Measurements from ENCODE around the gene RPL41. TPM values are rescaled to one million over a fixed set of nuclear protein-coding genes. Genes with fewer than 3 reads are reported as not detected.
A peak's percentile ranks its signal among the peaks of the same experiment; 100 is the strongest.

Gene RPL41
- total and polyA plus RNA-seq, 10 of the 15 experiments (the other 5 are each of a cell fraction or from before 2014, with no cell fraction given): 4,144 to 19,112 (median 8,004) TPM

GRCh38 chr12:56163533-56164344 lies 47.3 kb downstream of the RPL41 start:
- intact Hi-C loops (cut with micrococcal nuclease; ENCODE audit: unreplicated experiment) (no loop called here), in situ Hi-C loops (cut with MboI) (no loop called here)
- TF ChIP-seq POLR2AphosphoS5 (IDR thresholded peaks at IDR 0.05; ENCODE audit: low read length) (peak; percentile 69), PBX3 (IDR thresholded peaks at IDR 0.05; ENCODE audit: insufficient replicate concordance, low read depth, low read length) (peak; percentile 7), HDAC6 (IDR thresholded peaks at IDR 0.05; ENCODE audit: unreplicated experiment) (no peak), POLR2A (IDR thresholded peaks at IDR 0.05; ENCODE audit: low read depth, low read length) (peak; percentile 64), FOXM1 (IDR thresholded peaks at IDR 0.05; ENCODE audit: low read depth, low read length) (0 out of 2 replicates have a peak, but pooled peaks have one; percentile 11)
- RAD21 ChIA-PET (ENCODE audit: unreplicated experiment): interaction anchor here (1.2 to 2.0 kb wide), 2 partner anchors 25 to 36 kb away, joined by 3 to 11 read pairs; partner anchors contain the start of genes ESYT1 and SMARCC2
- ATAC-seq (no peak), FAIRE-seq (no peak), DNase-seq (ENCODE audit: low read depth, low spot score) (no peak)
- Histone ChIP-seq H3K4me1 (ENCODE audit: control insufficient read depth, insufficient read depth, low read length) (peaks cover 14% of the 10 kb centered on the region), H3K4me3 (no peak overlapping the region), H2AFZ (ENCODE audit: control insufficient read depth, low read depth, low read length) (no peak overlapping the region), H3K79me2 (ENCODE audit: control insufficient read depth, insufficient read depth, low read length) (peaks cover 27% of the 10 kb centered on the region), H3K36me3 (ENCODE audit: control insufficient read depth in 2 of 2, insufficient read depth in 2 of 2, low read length in 1 of 2) (peaks cover 25 to 40% of the 10 kb centered on the region in 2 experiments), H3K4me2 (ENCODE audit: control insufficient read depth, insufficient read depth) (no peak overlapping the region), H3K27ac (ENCODE audit: control insufficient read depth, insufficient read depth) (no peak overlapping the region), H3K9me3 (replicated peaks; ENCODE audit: control insufficient read depth, insufficient read depth, low read length) (no peaks in the 10 kb centered on the region), H4K20me1 (ENCODE audit: control insufficient read depth, insufficient read depth) (no peaks in the 10 kb centered on the region), H3K27me3 (replicated peaks in 1 of 2; ENCODE audit: control insufficient read depth in 2 of 2, insufficient read depth in 2 of 2, low read length in 1 of 2) (no peaks in the 10 kb centered on the region), H3K9ac (ENCODE audit: control insufficient read depth, insufficient read depth, low read length) (no peak overlapping the region)
- 93% methylated on average over 11 of the region's 11 CpGs for WGBS (ENCODE audit: insufficient coverage, insufficient replicate concordance, low lambda C conversion rate, missing lambda C conversion rate)
- CTCF ChIA-PET: interaction anchor here (1.1 to 2.2 kb wide), 3 partner anchors 25 to 168 kb away, joined by 4 to 7 read pairs (median 4); partner anchors contain the start of gene SMARCC2
- SMC1A ChIA-PET (ENCODE audit: uncharacterized antibody, unreplicated experiment): interaction anchor here (1.1 to 1.3 kb wide), 2 partner anchors 9 to 11 kb away, joined by 3 to 5 read pairs; no protein-coding TSS in a partner anchor
- POLR2A ChIA-PET: interaction anchor here (0.6 to 1.7 kb wide), 6 partner anchors 12 to 298 kb away, joined by 3 to 6 read pairs (median 4); partner anchors contain the start of gene ESYT1
- no TSS peak for BruUV-seq (replicated peaks)
